ENCODE data around the gene DRC1.
"Not testable (repeated sequence)": the region's sequence is repeated elsewhere in the genome, so short reads cannot be mapped to it uniquely, and the experiment has no call there.

DRC1 gene

GRCh38 chr2:26464390-26465265 lies 62.9 kb downstream of the DRC1 start:
- DNase-seq: no peak

- no peak for DNase-seq
Observed at GRCh38 chr2:26465266-26465925, 63.7 kb downstream of the DRC1 start.

- DNase-seq: no peak
Observed at GRCh38 chr2:26465981-26466471, 64.3 kb downstream of the DRC1 start.

- no peak for DNase-seq
Observed at GRCh38 chr2:26466662-26467310, 65.1 kb downstream of the DRC1 start.

- DNase-seq: not testable (repeated sequence)
Observed at GRCh38 chr2:26468544-26468943, 66.8 kb downstream of the DRC1 start.

- DNase-seq: peak; percentile 83
Observed at GRCh38 chr2:26469092-26469710, 67.5 kb downstream of the DRC1 start.

- DNase-seq: no peak
Observed at GRCh38 chr2:26469955-26470354, 68.2 kb downstream of the DRC1 start.

- DNase-seq: no peak
Observed at GRCh38 chr2:26470601-26471260, 69.0 kb downstream of the DRC1 start.

GRCh38 chr2:26471289-26471688 lies 69.6 kb downstream of the DRC1 start:
- DNase-seq: no peak

GRCh38 chr2:26471766-26472706 lies 70.3 kb downstream of the DRC1 start:
- DNase-seq: no peak

GRCh38 chr2:26472821-26473655 lies 71.3 kb downstream of the DRC1 start:
- DNase-seq: no peak

GRCh38 chr2:26473796-26474195 lies 72.1 kb downstream of the DRC1 start:
- no peak for DNase-seq

GRCh38 chr2:26474261-26474785 lies 72.6 kb downstream of the DRC1 start:
- no peak for DNase-seq

GRCh38 chr2:26475037-26475436 lies 73.3 kb downstream of the DRC1 start:
- DNase-seq: no peak

GRCh38 chr2:26475832-26476501 lies 74.2 kb downstream of the DRC1 start:
- DNase-seq: no peak

GRCh38 chr2:26477126-26477910 lies 75.6 kb downstream of the DRC1 start:
- DNase-seq: peak; percentile 36

- DNase-seq: no peak
Observed at GRCh38 chr2:26477911-26478253, 76.2 kb downstream of the DRC1 start, which contains the start of gene OTOF. TSS of gene OTOF (minus strand) at chr2:26478124.

- no peak for DNase-seq
Observed at GRCh38 chr2:26478366-26478765, 76.6 kb downstream of the DRC1 start.

Data from activated CD4-positive, alpha-beta T cell treated with anti-CD3 and anti-CD28 coated beads, Interleukin-2, Interleukin-6, amounts not matched to agents 100 ng/mL and 50 ng/mL, durations not matched to agents 16 hours and 8 hours (primary cell).